Lung (tissue), 10 donors: ENCODE results near the gene DHX32. TPM values are rescaled to one million over a fixed set of nuclear protein-coding genes. Genes with fewer than 3 reads are reported as not detected.
"Not testable (repeated sequence)": the region's sequence is repeated elsewhere in the genome, so short reads cannot be mapped to it uniquely, and the experiment has no call there.

ENCODE experiments used
- ATAC-seq: fragments of 200-7000 bp; cut with Tn5 transposase; one replicate; pipeline ENCODE4 v1.9.1; 2020; ENCODE audit warnings: moderate number of reproducible peaks; ENCODE audit not compliant: insufficient read depth, low FRiP score
- DNase-seq, 3 donors: peaks; one replicate each; pipeline ENCODE4 v3.0.0-alpha.2; 2013 to 2017
- H3K27ac ChIP-seq, 2 donors: one replicate each; pipeline ENCODE4 v1.5.1; 2013; ENCODE audit warnings: mild to moderate bottlenecking in 2 of 2, moderate library complexity in 2 of 2, control low read depth in 1 of 2, inconsistent platforms in 1 of 2, low read depth in 1 of 2, low read length in 1 of 2
- H3K27me3 ChIP-seq, 3 donors: one replicate each; pipeline ENCODE4 v1.5.1; 2013; ENCODE audit warnings: low read length in 2 of 3; ENCODE audit not compliant: control insufficient read depth in 3 of 3, insufficient read depth in 3 of 3
- H3K36me3 ChIP-seq, 4 donors: one replicate each; pipeline ENCODE4 v1.5.1; 2013; ENCODE audit warnings: low read length in 4 of 4, mild to moderate bottlenecking in 1 of 4, moderate library complexity in 1 of 4; ENCODE audit not compliant: control insufficient read depth in 4 of 4, insufficient read depth in 4 of 4
- H3K4me1 ChIP-seq, 5 donors: one replicate each; pipeline ENCODE4 v1.5.1; 2013; ENCODE audit warnings: low read length in 5 of 5, mild to moderate bottlenecking in 2 of 5, moderate library complexity in 1 of 5; ENCODE audit not compliant: control insufficient read depth in 5 of 5, insufficient read depth in 5 of 5
- H3K4me3 ChIP-seq: one replicate; pipeline ENCODE4 v1.5.1; 2013; ENCODE audit warnings: mild to moderate bottlenecking, control low read depth, moderate library complexity
- H3K9ac ChIP-seq, 2 donors: one replicate each; pipeline ENCODE4 v1.5.1; 2013; ENCODE audit warnings: low read length in 2 of 2, control low read depth in 1 of 2; ENCODE audit not compliant: insufficient read depth in 1 of 2
- H3K9me3 ChIP-seq, 4 donors: one replicate each; pipeline ENCODE4 v1.5.1; 2013; ENCODE audit warnings: low read length in 3 of 4, mild to moderate bottlenecking in 1 of 4, moderate library complexity in 1 of 4; ENCODE audit not compliant: control insufficient read depth in 4 of 4, insufficient read depth in 3 of 4
- WGBS, 2 donors: extraction: QIAGEN DNeasy Blood & Tissue Kit; methylation state at CpG; one replicate each; pipeline ENCODE4 v1.1.7; 2013; 5-methylcytosine and 5-hydroxymethylcytosine counted together
- polyA plus RNA-seq, 2 donors: library from polyadenylated mRNA; stranded (reverse); fragments of 200-250 nt; gene quantifications; one replicate each; pipeline ENCODE4 v1.2.1, GENCODE V29; 2013
- total RNA-seq, 2 donors: library from RNA; depleted of rRNA in 1 of 2; stranded (reverse); fragments of >200 nt in 1 of 2; gene quantifications; one replicate each; pipeline ENCODE4 v1.2.1, GENCODE V29; 2014 to 2021
- donor health status: Bipolar disorder and iron deficiency.
- donor health status: healthy.
- donor health status: DM: yes; HTN: yes; CAD: no.

Gene DHX32
- total and polyA plus RNA-seq, 4 donors, result 15.2 to 33.8 (median 25.5) TPM

- not testable (repeated sequence) for H3K9ac ChIP-seq, DNase-seq, H3K9me3 ChIP-seq, ATAC-seq, H3K36me3 ChIP-seq, H3K4me1 ChIP-seq, H3K27me3 ChIP-seq, H3K4me3 ChIP-seq, H3K27ac ChIP-seq
- WGBS, 2 donors, result 60 to 72% methylated on average over 2 of the region's 2 CpGs
Observed at GRCh38 chr10:125907598-125907997, 26.5 kb upstream of the DHX32 start.

- WGBS, 2 donors, result 70 to 82% methylated on average over 5 of the region's 5 CpGs
- H3K9ac ChIP-seq, H3K27ac ChIP-seq, H3K9me3 ChIP-seq, H3K4me3 ChIP-seq, DNase-seq, H3K27me3 ChIP-seq, H3K36me3 ChIP-seq, H3K4me1 ChIP-seq: not testable (repeated sequence)
- ATAC-seq, result peak; percentile 19
Observed at GRCh38 chr10:125905069-125905994, 24.2 kb upstream of the DHX32 start.

- H3K4me3 ChIP-seq, H3K27me3 ChIP-seq, H3K36me3 ChIP-seq, DNase-seq, H3K9me3 ChIP-seq, H3K4me1 ChIP-seq, H3K9ac ChIP-seq, H3K27ac ChIP-seq, ATAC-seq: not testable (repeated sequence)
- 74 to 84% methylated on average over 3 of the region's 3 CpGs for WGBS, 2 donors
Observed at GRCh38 chr10:125903135-125903640, 22.1 kb upstream of the DHX32 start.

GRCh38 chr10:125900963-125901362, 19.9 kb upstream of the DHX32 start:
- WGBS, 2 donors, result 73 to 90% methylated on average over 3 of the region's 3 CpGs
- not testable (repeated sequence) for H3K9me3 ChIP-seq, H3K4me3 ChIP-seq, H3K27ac ChIP-seq, H3K4me1 ChIP-seq, H3K36me3 ChIP-seq, H3K9ac ChIP-seq, ATAC-seq, H3K27me3 ChIP-seq, DNase-seq

GRCh38 chr10:125897317-125897716, 16.2 kb upstream of the DHX32 start:
- not testable (repeated sequence) for H3K4me3 ChIP-seq, H3K4me1 ChIP-seq, H3K36me3 ChIP-seq, ATAC-seq, H3K9ac ChIP-seq, DNase-seq, H3K9me3 ChIP-seq, H3K27me3 ChIP-seq, H3K27ac ChIP-seq
- 43 to 46% methylated on average over 4 of the region's 4 CpGs for WGBS, 2 donors

GRCh38 chr10:125896088-125896934, 15.2 kb upstream of the DHX32 start, which contains the start of gene FANK1:
Gene FANK1, plus strand, starts transcription at chr10:125896564. Its CDS starts 79 bp downstream, at chr10:125896643.
- H3K27me3 ChIP-seq, H3K36me3 ChIP-seq, H3K9me3 ChIP-seq: not testable (repeated sequence)
- peak; percentile 87 for ATAC-seq
- peak within 1 kb of the TSS; percentile 60 for H3K4me3 ChIP-seq
- 27 to 32% methylated on average over 101 to 106 of the region's 106 CpGs for WGBS, 2 donors
- H3K9ac ChIP-seq, result peak within 1 kb of the TSS; percentile 46 to 71
- H3K4me1 ChIP-seq, result peaks cover 0 to 10% (median 0%) of the 10 kb centered on the region in 5 donors
- peak; percentile 92 to 93 (median 92) for DNase-seq
- peak within 1 kb of the TSS; percentile 71 to 75 for H3K27ac ChIP-seq

GRCh38 chr10:125895130-125896087, 14.3 kb upstream of the DHX32 start:
- Histone ChIP-seq H3K4me1 (peaks cover 0 to 10% (median 0%) of the 10 kb centered on the region in 5 donors), H3K4me3 (peak overlapping the region; percentile 60), H3K27ac (peak overlapping the region; percentile 71 to 75), H3K9ac (peak overlapping the region; percentile 46 to 71)
- ATAC-seq (peak; percentile 73), DNase-seq (peak; percentile 73 to 80 (median 76))
- 29 to 33% methylated on average over 50 of the region's 50 CpGs for WGBS, 2 donors
- not testable (repeated sequence) for H3K36me3 ChIP-seq, H3K9me3 ChIP-seq, H3K27me3 ChIP-seq
